Natural killer cell (primary cell): Measurements from ENCODE around the gene DAZAP1. TPM values are rescaled to one million over a fixed set of nuclear protein-coding genes. Genes with fewer than 3 reads are reported as not detected.

Experiments
- ATAC-seq, 3 donors: fragments of 150-1000 bp in 2 of 3; fragments of 200-7000 bp in 1 of 3; cut with Tn5 transposase; 1 replicate in 1 of 3; 2 replicates in 2 of 3; pipeline ENCODE4 v1.10.0; 2021; ENCODE audit warnings: mild to moderate bottlenecking in 2 of 3, moderate library complexity in 2 of 3
- DNase-seq, 2 donors: peaks; one replicate each; pipeline versions ENCODE4 v3.0.0 to v3.0.0-alpha.2; 2013 to 2021; ENCODE audit warnings: mixed read lengths in 1 of 2
- H3K27ac ChIP-seq: one replicate; pipeline ENCODE4 v1.5.1; 2013; ENCODE audit warnings: mild to moderate bottlenecking, low read length
- H3K27me3 ChIP-seq: one replicate; pipeline ENCODE4 v1.6.1; 2013; ENCODE audit warnings: low read length; ENCODE audit not compliant: control insufficient read depth, insufficient read depth
- H3K36me3 ChIP-seq: one replicate; pipeline ENCODE4 v1.6.1; 2013; ENCODE audit warnings: low read length; ENCODE audit not compliant: control insufficient read depth, insufficient read depth
- H3K4me1 ChIP-seq: one replicate; pipeline ENCODE4 v1.6.1; 2013; ENCODE audit warnings: low read length; ENCODE audit not compliant: control insufficient read depth, insufficient read depth
- H3K4me3 ChIP-seq: one replicate; pipeline ENCODE4 v1.5.1; 2013; ENCODE audit warnings: low read length
- H3K9me3 ChIP-seq: one replicate; pipeline ENCODE4 v1.6.1; 2013; ENCODE audit warnings: low read length; ENCODE audit not compliant: control insufficient read depth, insufficient read depth
- H3K27ac Mint-ChIP-seq, 2 donors: one replicate each; pipeline ENCODE4 v1.8.0; 2022; ENCODE audit warnings: mild to moderate bottlenecking in 2 of 2, mixed read lengths in 2 of 2, moderate library complexity in 1 of 2
- H3K27me3 Mint-ChIP-seq, 2 donors: one replicate each; pipeline ENCODE4 v1.8.0; 2022; ENCODE audit warnings: low read depth in 2 of 2, mixed read lengths in 2 of 2
- H3K36me3 Mint-ChIP-seq: one replicate; pipeline ENCODE4 v1.8.0; 2022; ENCODE audit warnings: mixed read lengths
- H3K4me1 Mint-ChIP-seq, 2 donors: one replicate each; pipeline ENCODE4 v1.8.0; 2022; ENCODE audit warnings: mixed read lengths in 2 of 2
- H3K4me3 Mint-ChIP-seq: one replicate; pipeline ENCODE4 v1.8.0; 2022; ENCODE audit warnings: mild to moderate bottlenecking, moderate library complexity, mixed read lengths
- H3K9me3 Mint-ChIP-seq, 2 donors: one replicate each; pipeline ENCODE4 v1.8.0; 2022; ENCODE audit warnings: mixed read lengths in 2 of 2
- CTCF ChIP-seq: fragments of 200-600 bp; IDR thresholded peaks from one replicate; pipeline ENCODE4 v1.8.0; 2022; ENCODE audit warnings: antibody characterized with exemption
- WGBS: methylation state at CpG from one replicate; pipeline ENCODE4 v1.1.7; 2013; ENCODE audit warnings: missing lambda C conversion rate; ENCODE audit not compliant: insufficient coverage; 5-methylcytosine and 5-hydroxymethylcytosine counted together
- intact Hi-C: fragments of 100-400 bp; cut with micrococcal nuclease; formaldehyde crosslinking; loops from one replicate; pipeline ENCODE4 v1.14.2; 2022
- total RNA-seq, 4 donors: library from RNA; stranded (reverse); fragments of 120-200 nt in 1 of 4; gene quantifications; one replicate each; pipeline versions ENCODE4 v1.2.3 to v1.2.4, GENCODE V29; 2013 to 2022

DAZAP1 gene
- total RNA-seq, 3 donors from 2014 or later (not counting 1 experiment from before 2014, with no cell fraction given) = 166 to 207 (median 170) TPM

- Histone ChIP-seq H3K4me1 (peaks cover 21% of the 10 kb centered on the region), H3K4me3 (no peak overlapping the region), H3K9me3 (no peaks in the 10 kb centered on the region), H3K27me3 (no peaks in the 10 kb centered on the region), H3K27ac (no peak overlapping the region), H3K36me3 (no peaks in the 10 kb centered on the region)
- Mint-ChIP-seq H3K27me3 (no peaks in the 10 kb centered on the region), H3K4me1 (peaks cover 9 to 21% of the 10 kb centered on the region in 2 donors), H3K9me3 (no peaks in the 10 kb centered on the region), H3K4me3 (no peak overlapping the region), H3K27ac (no peak overlapping the region), H3K36me3 (no peaks in the 10 kb centered on the region)
- ATAC-seq (no peak), DNase-seq (no peak)
- 92% methylated on average over 37 of the region's 37 CpGs for WGBS
- intact Hi-C loops = no loop called here
- no peak for TF ChIP-seq CTCF
Measured at GRCh38 chr19:1482361-1483130, 75.2 kb downstream of the DAZAP1 start.

GRCh38 chr19:1483131-1483978 is 76.0 kb downstream of the DAZAP1 start:
- Histone ChIP-seq H3K4me1 (peaks cover 13% of the 10 kb centered on the region), H3K4me3 (no peak overlapping the region), H3K27ac (no peak overlapping the region), H3K27me3 (no peaks in the 10 kb centered on the region), H3K36me3 (no peaks in the 10 kb centered on the region), H3K9me3 (no peaks in the 10 kb centered on the region)
- intact Hi-C loops = no loop called here
- Mint-ChIP-seq H3K27ac (no peak overlapping the region), H3K9me3 (no peaks in the 10 kb centered on the region), H3K4me3 (no peak overlapping the region), H3K4me1 (peaks cover 9 to 15% of the 10 kb centered on the region in 2 donors), H3K27me3 (no peaks in the 10 kb centered on the region), H3K36me3 (no peaks in the 10 kb centered on the region)
- ATAC-seq (no peak), DNase-seq (no peak)
- WGBS = 95% methylated on average over 77 of the region's 77 CpGs
- TF ChIP-seq CTCF = no peak

GRCh38 chr19:1483979-1484428 is 76.6 kb downstream of the DAZAP1 start:
- ATAC-seq (no peak), DNase-seq (no peak)
- Histone ChIP-seq H3K9me3 (no peaks in the 10 kb centered on the region), H3K4me1 (peaks cover 8% of the 10 kb centered on the region), H3K36me3 (no peaks in the 10 kb centered on the region), H3K27me3 (no peaks in the 10 kb centered on the region), H3K27ac (no peak overlapping the region), H3K4me3 (no peak overlapping the region)
- Mint-ChIP-seq H3K27me3 (no peaks in the 10 kb centered on the region), H3K4me1 (peaks cover 7 to 12% of the 10 kb centered on the region in 2 donors), H3K4me3 (no peak overlapping the region), H3K9me3 (no peaks in the 10 kb centered on the region), H3K36me3 (no peaks in the 10 kb centered on the region), H3K27ac (no peak overlapping the region)
- no peak for TF ChIP-seq CTCF
- WGBS = 95% methylated on average over 23 of the region's 23 CpGs
- intact Hi-C loops = no loop called here

Other genes starting within 250 kb of the DAZAP1 start
- gene SBNO2, start 233.3 kb upstream of the DAZAP1 start, total RNA-seq = 100 to 1,000 TPM in 1 of 3 donors, 10 to 100 TPM in 2; 92.0 to 106 (median 94.3) TPM
- 10 to 100 TPM; 51.5 to 61.1 (median 54.0) TPM for gene STK11, start 201.8 kb upstream of the DAZAP1 start, total RNA-seq
- under 1 TPM in 2 of 3 donors, not detected in 1; 0.14 to 0.41 TPM for gene CBARP, start 169.6 kb upstream of the DAZAP1 start, total RNA-seq
- 100 to 1,000 TPM in 2 of 3 donors, 10 to 100 TPM in 1; 88.6 to 119 (median 104) TPM for gene ATP5F1D, start 165.8 kb upstream of the DAZAP1 start, total RNA-seq
- gene MIDN, start 159.0 kb upstream of the DAZAP1 start, total RNA-seq = 100 to 1,000 TPM; 296 to 367 (median 314) TPM
- gene CIRBP, start 138.3 kb upstream of the DAZAP1 start, total RNA-seq = 100 to 1,000 TPM; 410 to 454 (median 440) TPM
- gene FAM174C, start 132.1 kb upstream of the DAZAP1 start, total RNA-seq = 10 to 100 TPM; 26.6 to 33.4 (median 27.1) TPM
- gene EFNA2, start 121.7 kb upstream of the DAZAP1 start, total RNA-seq = not detected
- gene NDUFS7, start 23.7 kb upstream of the DAZAP1 start, total RNA-seq = 10 to 100 TPM; 60.8 to 67.9 (median 66.6) TPM
- gene GAMT, start 6.0 kb upstream of the DAZAP1 start, total RNA-seq = 1 to 10 TPM; 5.1 to 7.5 (median 7.1) TPM
- 100 to 1,000 TPM; 731 to 872 (median 837) TPM for gene RPS15, start 30.8 kb downstream of the DAZAP1 start, total RNA-seq
- under 1 TPM; 0.14 to 0.58 (median 0.27) TPM for gene APC2, start 42.5 kb downstream of the DAZAP1 start, total RNA-seq
- gene C19orf25, start 71.6 kb downstream of the DAZAP1 start, total RNA-seq = 10 to 100 TPM; 30.2 to 42.2 (median 34.3) TPM
- gene PCSK4, start 82.8 kb downstream of the DAZAP1 start, total RNA-seq = 1 to 10 TPM; 4.1 to 6.0 (median 5.3) TPM
- gene REEP6, start 83.6 kb downstream of the DAZAP1 start, total RNA-seq = 1 to 10 TPM; 3.9 to 5.0 (median 4.3) TPM
- 1 to 10 TPM in 2 of 3 donors, under 1 TPM in 1; 0.70 to 2.5 (median 1.0) TPM for gene ADAMTSL5, start 105.4 kb downstream of the DAZAP1 start, total RNA-seq
- gene PLK5, start 116.5 kb downstream of the DAZAP1 start, total RNA-seq = not detected
- gene MEX3D, start 160.7 kb downstream of the DAZAP1 start, total RNA-seq = 1 to 10 TPM; 4.2 to 6.9 (median 4.4) TPM
- 10 to 100 TPM; 55.9 to 66.7 (median 59.0) TPM for gene MBD3, start 185.3 kb downstream of the DAZAP1 start, total RNA-seq
- 100 to 1,000 TPM in 1 of 3 donors, 10 to 100 TPM in 2; 91.2 to 142 (median 99.1) TPM for gene UQCR11, start 197.9 kb downstream of the DAZAP1 start, total RNA-seq
- 10 to 100 TPM; 54.5 to 72.2 (median 64.3) TPM for gene TCF3, start 245.0 kb downstream of the DAZAP1 start, total RNA-seq